T1000 (cell line): ENCODE results near the gene CPAMD8.
"Not testable (repeated sequence)": the region's sequence is repeated elsewhere in the genome, so short reads cannot be mapped to it uniquely, and the experiment has no call there.

Source experiments
- DNase-seq: peaks from one replicate; lab custom pipeline; 2025; ENCODE audit warnings: mixed read lengths; lab: John Stamatoyannopoulos, UW

The CPAMD8 gene

GRCh38 chr19:17001603-17002183 lies 24.9 kb downstream of the CPAMD8 start:
- no peak for DNase-seq

- no peak for DNase-seq
Observed at GRCh38 chr19:16998635-16999194, 27.9 kb downstream of the CPAMD8 start.

- not testable (repeated sequence) for DNase-seq
Observed at GRCh38 chr19:16996838-16997490, 29.6 kb downstream of the CPAMD8 start.

GRCh38 chr19:16988661-16989060 lies 37.9 kb downstream of the CPAMD8 start:
- no peak for DNase-seq

- no peak for DNase-seq
Observed at GRCh38 chr19:16985403-16985802, 41.2 kb downstream of the CPAMD8 start.

GRCh38 chr19:16982586-16982985 lies 44.0 kb downstream of the CPAMD8 start:
- not testable (repeated sequence) for DNase-seq

GRCh38 chr19:16978839-16979802 lies 47.5 kb downstream of the CPAMD8 start:
- DNase-seq = no peak

GRCh38 chr19:16978156-16978555 lies 48.5 kb downstream of the CPAMD8 start:
- DNase-seq = no peak

- no peak for DNase-seq
Observed at GRCh38 chr19:16977306-16977705, 49.3 kb downstream of the CPAMD8 start.

GRCh38 chr19:16976446-16976845 lies 50.2 kb downstream of the CPAMD8 start:
- DNase-seq = no peak

GRCh38 chr19:16970821-16971220 lies 55.8 kb downstream of the CPAMD8 start:
- no peak for DNase-seq

GRCh38 chr19:16969135-16969534 lies 57.5 kb downstream of the CPAMD8 start:
- no peak for DNase-seq

- DNase-seq = not testable (repeated sequence)
Observed at GRCh38 chr19:16960996-16961822, 65.4 kb downstream of the CPAMD8 start.

GRCh38 chr19:16958277-16958676 lies 68.3 kb downstream of the CPAMD8 start:
- DNase-seq = not testable (repeated sequence)

GRCh38 chr19:16957855-16958254 lies 68.8 kb downstream of the CPAMD8 start:
- DNase-seq = no peak

GRCh38 chr19:16957151-16957701 lies 69.4 kb downstream of the CPAMD8 start:
- DNase-seq = no peak

GRCh38 chr19:16955161-16955560 lies 71.4 kb downstream of the CPAMD8 start:
- no peak for DNase-seq

- DNase-seq = no peak
Observed at GRCh38 chr19:16952046-16952445, 74.6 kb downstream of the CPAMD8 start.

GRCh38 chr19:16951529-16951928 lies 75.1 kb downstream of the CPAMD8 start:
- DNase-seq = no peak

- no peak for DNase-seq
Observed at GRCh38 chr19:16949496-16950023, 77.0 kb downstream of the CPAMD8 start.
